Panc1 (cell line): Measurements from ENCODE around the gene BTBD9. TPM values are rescaled to one million over a fixed set of nuclear protein-coding genes. Genes with fewer than 3 reads are reported as not detected.

Experiments
- ATAC-seq: fragments of 200-7000 bp; cut with Tn5 transposase; 2 replicates; pipeline ENCODE4 v1.9.1; 2020; ENCODE audit warnings: mild to moderate bottlenecking, moderate library complexity
- BruUV-seq: library from RNA; stranded (reverse); fragments of 400-500 nt; replicated peaks from 2 replicates; lab custom pipeline; 2021; lab: Mats Ljungman, UMichigan
- CTCF ChIA-PET: fragments of 300-600 bp; sonication (Branson Sonifier 250); formaldehyde crosslinking; loops from one replicate; lab custom pipeline; 2022; ENCODE audit warnings: antibody characterized with exemption; lab: Charles Lee
- POLR2A ChIA-PET: fragments of 300-600 bp; sonication (Branson Sonifier 250); formaldehyde crosslinking; loops from one replicate; lab custom pipeline; 2022; ENCODE audit warnings: antibody characterized with exemption; lab: Charles Lee
- DNase-seq: peaks from one replicate; pipeline ENCODE4 v3.0.0-alpha.2; 2010; ENCODE audit warnings: low read depth, low spot score
- H3K27ac ChIP-seq: 2 replicates; pipeline ENCODE4 v1.5.1; 2011; ENCODE audit warnings: mild to moderate bottlenecking, low read length, inconsistent platforms
- H3K27me3 ChIP-seq: fragments of 200-500 bp; sonication (Bioruptor generic); 2 replicates; pipeline ENCODE4 v1.6.0; 2014; ENCODE audit warnings: low read length, inconsistent platforms; ENCODE audit not compliant: control insufficient read depth, insufficient read depth
- H3K36me3 ChIP-seq: fragments of 200-500 bp; sonication (Bioruptor generic); 2 replicates; pipeline ENCODE4 v1.5.1; 2014; ENCODE audit warnings: inconsistent platforms, mild to moderate bottlenecking, low read length, moderate library complexity; ENCODE audit not compliant: control insufficient read depth, insufficient read depth
- H3K4me1 ChIP-seq: 2 replicates; pipeline ENCODE4 v1.5.1; 2011; ENCODE audit warnings: inconsistent platforms, mild to moderate bottlenecking, low read length, moderate library complexity; ENCODE audit not compliant: control insufficient read depth, insufficient read depth
- H3K4me3 ChIP-seq, 2 experiments: 2 replicates each; pipeline ENCODE4 v1.5.1; 2011 to 2012; ENCODE audit warnings: low read depth in 2 of 2, low read length in 2 of 2, mild to moderate bottlenecking in 2 of 2, inconsistent platforms in 1 of 2, moderate library complexity in 1 of 2
- H3K9me3 ChIP-seq: fragments of 200-500 bp; sonication (Bioruptor generic); 2 replicates; pipeline ENCODE4 v1.5.1; 2014; ENCODE audit warnings: low read depth, mild to moderate bottlenecking, inconsistent platforms, low read length, moderate library complexity; ENCODE audit not compliant: control insufficient read depth, insufficient read depth
- CTCF ChIP-seq: fragments of 450-650 bp; IDR thresholded peaks from 2 replicates; pipeline ENCODE4 v1.5.1; 2017; ENCODE audit warnings: mild to moderate bottlenecking
- POLR2AphosphoS5 ChIP-seq: IDR thresholded peaks from 2 replicates; pipeline ENCODE4 v1.6.1; 2012; ENCODE audit warnings: mild to moderate bottlenecking, low read depth, low read length, moderate library complexity
- REST ChIP-seq, 2 experiments: IDR thresholded peaks; 2 replicates each; pipeline ENCODE4 v1.6.1; 2011 to 2012; ENCODE audit warnings: low read depth in 2 of 2, control low read depth in 1 of 2, low read length in 1 of 2, mild to moderate bottlenecking in 1 of 2, moderate library complexity in 1 of 2; ENCODE audit not compliant: insufficient read depth in 1 of 2
- SIN3A ChIP-seq: IDR thresholded peaks from 2 replicates; pipeline ENCODE4 v1.6.1; 2012; ENCODE audit warnings: low read depth, mild to moderate bottlenecking, low read length, moderate library complexity, borderline replicate concordance; ENCODE audit not compliant: insufficient read depth
- TCF7L2 ChIP-seq: IDR thresholded peaks from 2 replicates; pipeline ENCODE4 v1.6.1; 2011; ENCODE audit warnings: mild to moderate bottlenecking, low read depth, low read length, inconsistent platforms
- in situ Hi-C: cut with HindIII; loops from 2 replicates; pipeline ENCODE4 v1.10.0; 2016; ENCODE audit warnings: low sequenced_read_pairs, low pct_unique_long_range_greater_than_20kb
- intact Hi-C: fragments of 100-400 bp; cut with micrococcal nuclease; formaldehyde crosslinking; loops from one replicate; pipeline ENCODE4 v1.10.0; 2022; ENCODE audit not compliant: unreplicated experiment
- total RNA-seq: library from RNA; stranded (reverse); gene quantifications from one replicate; pipeline ENCODE4 v1.2.1, GENCODE V29; 2021; ENCODE audit not compliant: unreplicated experiment

BTBD9 gene
- total RNA-seq, 1 experiment from 2014 or later = 12.8 TPM

DNA sequence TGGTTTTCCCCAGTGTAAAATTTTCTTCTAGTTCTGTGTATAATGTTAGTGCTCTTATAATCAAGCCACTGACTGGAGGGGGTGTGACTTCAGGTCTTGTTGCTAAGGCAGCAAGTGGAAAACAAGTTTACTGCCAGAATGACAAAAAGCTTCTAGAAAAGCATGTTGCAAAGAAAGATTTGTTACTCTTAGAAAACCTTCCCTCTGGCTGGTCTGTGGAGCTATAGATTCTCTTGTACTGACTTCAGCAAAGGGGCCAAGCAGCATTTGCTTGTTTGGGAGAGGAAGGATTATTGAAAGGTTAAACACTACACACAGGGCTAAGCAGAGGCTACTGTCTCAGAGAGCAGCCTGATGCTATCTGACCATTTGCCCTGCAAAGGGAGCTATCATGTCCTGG is 288.8 kb downstream of the BTBD9 start:
- TF ChIP-seq POLR2AphosphoS5 = no peak
- no peak for TF ChIP-seq TCF7L2
- no peak for TF ChIP-seq REST (IDR thresholded peaks at IDR 0.05; ENCODE audit: insufficient read depth in 1 of 2, low read depth in 2 of 2, low read length in 1 of 2)
- no peak for TF ChIP-seq SIN3A
- no peak for TF ChIP-seq CTCF
- Histone ChIP-seq H3K27ac (no peak overlapping the region), H3K36me3 (no peaks in the 10 kb centered on the region), H3K27me3 (no peaks in the 10 kb centered on the region), H3K4me1 (peaks cover 12% of the 10 kb centered on the region), H3K9me3 (no peaks in the 10 kb centered on the region), H3K4me3 (no peak overlapping the region)
- DNase-seq = no peak
- intact Hi-C loops (no loop called here), in situ Hi-C loops (no loop called here)
- POLR2A ChIA-PET = no interaction called here
- ATAC-seq = no peak
- CTCF ChIA-PET = no interaction called here
- BruUV-seq = no TSS peak

GRCh38 chr6:38350220-38350619 is 289.5 kb downstream of the BTBD9 start:
- intact Hi-C loops (no loop called here), in situ Hi-C loops (no loop called here)
- no peaks in the 10 kb centered on the region for H3K36me3 ChIP-seq
- DNase-seq = no peak
- ChIA-PET CTCF (no interaction called here), POLR2A (interaction anchor here (0.6 kb wide), 1 partner anchor 173 kb away, joined by 3 read pairs; no protein-coding TSS in a partner anchor)
- no peaks in the 10 kb centered on the region for H3K9me3 ChIP-seq
- H3K4me1 ChIP-seq = peaks cover 5% of the 10 kb centered on the region
- TF ChIP-seq POLR2AphosphoS5 = no peak
- TF ChIP-seq REST (IDR thresholded peaks at IDR 0.05; ENCODE audit: insufficient read depth in 1 of 2, low read depth in 2 of 2, low read length in 1 of 2) = no peak
- H3K27me3 ChIP-seq = no peaks in the 10 kb centered on the region
- BruUV-seq = no TSS peak
- H3K4me3 ChIP-seq = no peak overlapping the region
- no peak overlapping the region for H3K27ac ChIP-seq
- no peak for ATAC-seq
